ENCODE measurements around the gene POLR1E.

The POLR1E gene

GRCh38 chr9:37540634-37541033 is 54.9 kb downstream of the POLR1E start:
- Histone ChIP-seq H3K4me3 (ENCODE audit: low read depth in 1 of 2, low read length in 2 of 2) (no peak overlapping the region), H3K79me2 (ENCODE audit: insufficient read depth, low read length) (no peaks in the 10 kb centered on the region), H3K4me2 (ENCODE audit: insufficient read depth, low read length) (no peak overlapping the region), H3K36me3 (ENCODE audit: insufficient read depth, low read length) (peaks cover 14% of the 10 kb centered on the region; the same call in 1 of the 2 replicates), H3K9me3 (ENCODE audit: insufficient read depth, low read length, severe bottlenecking) (no peaks in the 10 kb centered on the region), H3K27me3 (ENCODE audit: insufficient read depth, low read length, poor library complexity) (no peaks in the 10 kb centered on the region), H2AFZ (ENCODE audit: low read depth, low read length) (no peak overlapping the region), H3K4me1 (ENCODE audit: insufficient read depth, low read length) (no peaks in the 10 kb centered on the region), H3K27ac (ENCODE audit: low read length) (no peak overlapping the region), H3K9ac (ENCODE audit: low read depth, low read length) (no peak overlapping the region), H4K20me1 (ENCODE audit: insufficient read depth, low read length) (no peaks in the 10 kb centered on the region)
- TF ChIP-seq, protein P1, sequence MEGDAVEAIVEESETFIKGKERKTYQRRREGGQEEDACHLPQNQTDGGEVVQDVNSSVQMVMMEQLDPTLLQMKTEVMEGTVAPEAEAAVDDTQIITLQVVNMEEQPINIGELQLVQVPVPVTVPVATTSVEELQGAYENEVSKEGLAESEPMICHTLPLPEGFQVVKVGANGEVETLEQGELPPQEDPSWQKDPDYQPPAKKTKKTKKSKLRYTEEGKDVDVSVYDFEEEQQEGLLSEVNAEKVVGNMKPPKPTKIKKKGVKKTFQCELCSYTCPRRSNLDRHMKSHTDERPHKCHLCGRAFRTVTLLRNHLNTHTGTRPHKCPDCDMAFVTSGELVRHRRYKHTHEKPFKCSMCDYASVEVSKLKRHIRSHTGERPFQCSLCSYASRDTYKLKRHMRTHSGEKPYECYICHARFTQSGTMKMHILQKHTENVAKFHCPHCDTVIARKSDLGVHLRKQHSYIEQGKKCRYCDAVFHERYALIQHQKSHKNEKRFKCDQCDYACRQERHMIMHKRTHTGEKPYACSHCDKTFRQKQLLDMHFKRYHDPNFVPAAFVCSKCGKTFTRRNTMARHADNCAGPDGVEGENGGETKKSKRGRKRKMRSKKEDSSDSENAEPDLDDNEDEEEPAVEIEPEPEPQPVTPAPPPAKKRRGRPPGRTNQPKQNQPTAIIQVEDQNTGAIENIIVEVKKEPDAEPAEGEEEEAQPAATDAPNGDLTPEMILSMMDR (IDR thresholded peaks at IDR 0.05; ENCODE audit: borderline replicate concordance, extremely low read depth, low read length, poor library complexity, severe bottlenecking) = no peak
- no peak for TF ChIP-seq EZH2 (IDR thresholded peaks at IDR 0.05; ENCODE audit: borderline replicate concordance, low read depth, low read length, severe bottlenecking)
- no peak for ATAC-seq (ENCODE audit: insufficient read depth, low read depth)
- DNase-seq = no peak

DNA sequence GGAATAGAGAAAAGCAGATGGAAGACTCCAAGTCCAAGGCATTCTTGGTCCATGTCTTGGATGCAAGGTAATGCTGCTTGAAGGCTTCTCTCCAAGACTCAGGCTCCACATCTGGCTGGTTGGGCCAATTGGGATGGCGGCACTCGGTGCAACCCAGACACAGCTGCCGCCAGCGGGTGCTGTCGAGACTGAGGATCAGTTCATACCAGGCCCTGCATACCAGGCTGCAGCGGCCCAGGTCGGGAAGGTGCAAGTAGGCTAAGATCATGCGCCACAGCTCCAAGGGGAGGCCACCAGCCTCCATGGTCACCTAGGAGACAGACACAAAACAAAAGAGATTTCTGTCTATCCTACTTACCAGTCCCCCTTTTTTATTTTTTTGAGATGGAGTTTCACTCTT is 55.7 kb downstream of the POLR1E start:
- no peaks in the 10 kb centered on the region for H3K9me3 ChIP-seq (ENCODE audit: insufficient read depth, low read length, severe bottlenecking)
- DNase-seq = no peak

DNA sequence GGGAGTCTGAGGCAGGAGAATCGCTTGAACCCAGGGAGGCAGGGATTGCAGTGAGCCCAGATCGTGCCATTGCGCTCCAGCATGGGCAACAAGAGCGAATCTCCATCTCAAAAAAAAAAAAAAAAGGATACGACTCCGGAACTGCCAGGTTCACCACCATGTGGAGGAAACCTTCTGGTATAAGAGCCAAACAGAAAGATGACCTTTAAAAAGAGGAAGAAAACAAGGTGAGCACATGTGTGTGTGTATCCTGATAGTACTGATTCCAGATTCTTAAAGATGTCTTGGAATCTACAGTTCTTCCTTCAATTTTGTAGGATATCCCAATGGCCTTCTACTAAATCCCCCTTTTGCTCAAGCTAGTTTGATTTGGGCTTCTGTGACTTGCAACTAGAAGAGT is 56.7 kb downstream of the POLR1E start:
- Histone ChIP-seq H3K36me3 (ENCODE audit: insufficient read depth, low read length) (peaks cover 5% of the 10 kb centered on the region; the same call in 1 of the 2 replicates), H3K9me3 (ENCODE audit: insufficient read depth, low read length, severe bottlenecking) (no peaks in the 10 kb centered on the region), H3K27me3 (ENCODE audit: insufficient read depth, low read length, poor library complexity) (no peaks in the 10 kb centered on the region), H3K27ac (ENCODE audit: low read length) (no peak overlapping the region), H3K9ac (ENCODE audit: low read depth, low read length) (no peak overlapping the region), H2AFZ (ENCODE audit: low read depth, low read length) (no peak overlapping the region), H3K4me1 (ENCODE audit: insufficient read depth, low read length) (no peaks in the 10 kb centered on the region), H3K4me3 (ENCODE audit: low read depth in 1 of 2, low read length in 2 of 2) (no peak overlapping the region), H3K4me2 (ENCODE audit: insufficient read depth, low read length) (no peak overlapping the region), H4K20me1 (ENCODE audit: insufficient read depth, low read length) (no peaks in the 10 kb centered on the region), H3K79me2 (ENCODE audit: insufficient read depth, low read length) (no peaks in the 10 kb centered on the region)
- DNase-seq = no peak
- no peak for ATAC-seq (ENCODE audit: insufficient read depth, low read depth)
- TF ChIP-seq, protein P1 (IDR thresholded peaks at IDR 0.05; ENCODE audit: borderline replicate concordance, extremely low read depth, low read length, poor library complexity, severe bottlenecking) = no peak
- TF ChIP-seq EZH2 (IDR thresholded peaks at IDR 0.05; ENCODE audit: borderline replicate concordance, low read depth, low read length, severe bottlenecking) = no peak

More for the DNA sequence above, 55.7 kb downstream of the POLR1E start:
- Histone ChIP-seq H3K4me2 (ENCODE audit: insufficient read depth, low read length) (no peak overlapping the region), H3K27me3 (ENCODE audit: insufficient read depth, low read length, poor library complexity) (no peaks in the 10 kb centered on the region), H3K9ac (ENCODE audit: low read depth, low read length) (no peak overlapping the region), H3K27ac (ENCODE audit: low read length) (no peak overlapping the region), H3K79me2 (ENCODE audit: insufficient read depth, low read length) (no peaks in the 10 kb centered on the region), H2AFZ (ENCODE audit: low read depth, low read length) (no peak overlapping the region), H3K4me3 (ENCODE audit: low read depth in 1 of 2, low read length in 2 of 2) (no peak overlapping the region), H4K20me1 (ENCODE audit: insufficient read depth, low read length) (no peaks in the 10 kb centered on the region), H3K36me3 (ENCODE audit: insufficient read depth, low read length) (peaks cover 11% of the 10 kb centered on the region; the same call in 1 of the 2 replicates), H3K4me1 (ENCODE audit: insufficient read depth, low read length) (no peaks in the 10 kb centered on the region)
- no peak for ATAC-seq (ENCODE audit: insufficient read depth, low read depth)
- TF ChIP-seq, protein P1 (IDR thresholded peaks at IDR 0.05; ENCODE audit: borderline replicate concordance, extremely low read depth, low read length, poor library complexity, severe bottlenecking) = no peak
- TF ChIP-seq EZH2 (IDR thresholded peaks at IDR 0.05; ENCODE audit: borderline replicate concordance, low read depth, low read length, severe bottlenecking) = no peak

- no peak for ATAC-seq (ENCODE audit: insufficient read depth, low read depth)
- TF ChIP-seq, protein P1 (IDR thresholded peaks at IDR 0.05; ENCODE audit: borderline replicate concordance, extremely low read depth, low read length, poor library complexity, severe bottlenecking) = no peak
- TF ChIP-seq EZH2 (IDR thresholded peaks at IDR 0.05; ENCODE audit: borderline replicate concordance, low read depth, low read length, severe bottlenecking) = no peak
- Histone ChIP-seq H3K4me2 (ENCODE audit: insufficient read depth, low read length) (no peak overlapping the region), H3K36me3 (ENCODE audit: insufficient read depth, low read length) (peaks cover 3% of the 10 kb centered on the region; the same call in 1 of the 2 replicates), H3K9me3 (ENCODE audit: insufficient read depth, low read length, severe bottlenecking) (no peaks in the 10 kb centered on the region), H3K9ac (ENCODE audit: low read depth, low read length) (no peak overlapping the region), H3K4me3 (ENCODE audit: low read depth in 1 of 2, low read length in 2 of 2) (no peak overlapping the region), H3K4me1 (ENCODE audit: insufficient read depth, low read length) (no peaks in the 10 kb centered on the region), H3K27ac (ENCODE audit: low read length) (no peak overlapping the region), H3K27me3 (ENCODE audit: insufficient read depth, low read length, poor library complexity) (no peaks in the 10 kb centered on the region), H3K79me2 (ENCODE audit: insufficient read depth, low read length) (no peaks in the 10 kb centered on the region), H2AFZ (ENCODE audit: low read depth, low read length) (no peak overlapping the region), H4K20me1 (ENCODE audit: insufficient read depth, low read length) (no peaks in the 10 kb centered on the region)
- DNase-seq = no peak
Observed at GRCh38 chr9:37542895-37543294, 57.1 kb downstream of the POLR1E start.

Data from DND-41 (cell line).